T-helper 2 cell treated with Interferon-gamma antibody and Interleukin-4, amounts not matched to agents 100 ng/mL and 5 ng/mL, for 36 hours (primary cell): ENCODE measurements around the gene CALML6. TPM values are rescaled to one million over a fixed set of nuclear protein-coding genes. Genes with fewer than 3 reads are reported as not detected.

ENCODE experiments used
- intact Hi-C: fragments of 100-400 bp; cut with micrococcal nuclease; formaldehyde crosslinking; loops from one replicate; pipeline ENCODE4 v1.15.1; 2023
- total RNA-seq: library from RNA; stranded (reverse); gene quantifications from 2 replicates; pipeline ENCODE4 v1.2.3, GENCODE V29; 2022

CALML6 gene
- total RNA-seq, 1 donor from 2014 or later = 0.11 TPM

DNA sequence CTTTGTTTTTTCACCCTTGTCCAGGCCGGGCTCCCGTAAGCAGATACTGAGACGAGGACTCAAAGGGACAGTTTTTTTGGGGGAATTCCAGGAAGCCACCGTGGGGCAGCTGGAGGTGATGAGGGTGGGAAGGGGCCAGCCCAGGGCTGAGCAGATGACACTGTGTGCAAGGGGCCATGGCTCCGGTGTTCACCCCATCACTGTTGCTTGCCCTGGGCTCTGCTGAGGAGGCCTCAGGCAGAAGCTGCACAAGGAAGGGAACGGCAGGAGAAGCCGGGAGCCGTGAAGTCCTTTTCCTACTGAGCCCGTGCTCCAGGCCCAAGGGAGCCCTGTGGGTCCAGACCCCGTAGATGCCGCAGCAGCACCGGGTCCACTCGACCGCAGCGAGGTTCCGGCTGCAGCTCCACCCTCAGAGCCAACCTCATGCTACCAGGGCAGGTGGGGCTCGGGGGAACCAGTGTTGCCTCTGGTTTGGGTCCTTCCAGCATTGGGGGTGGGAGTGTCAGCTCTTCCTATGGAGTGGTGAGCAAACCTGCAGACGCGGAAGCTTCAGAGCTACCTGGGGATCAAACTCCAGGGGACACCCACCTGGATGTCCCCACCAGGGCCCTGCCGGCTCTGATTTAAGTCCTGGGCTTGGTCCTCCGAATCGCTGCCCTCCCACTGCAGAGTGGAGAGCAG lies 4.3 kb upstream of the CALML6 start:
- intact Hi-C loops = no loop called here

DNA sequence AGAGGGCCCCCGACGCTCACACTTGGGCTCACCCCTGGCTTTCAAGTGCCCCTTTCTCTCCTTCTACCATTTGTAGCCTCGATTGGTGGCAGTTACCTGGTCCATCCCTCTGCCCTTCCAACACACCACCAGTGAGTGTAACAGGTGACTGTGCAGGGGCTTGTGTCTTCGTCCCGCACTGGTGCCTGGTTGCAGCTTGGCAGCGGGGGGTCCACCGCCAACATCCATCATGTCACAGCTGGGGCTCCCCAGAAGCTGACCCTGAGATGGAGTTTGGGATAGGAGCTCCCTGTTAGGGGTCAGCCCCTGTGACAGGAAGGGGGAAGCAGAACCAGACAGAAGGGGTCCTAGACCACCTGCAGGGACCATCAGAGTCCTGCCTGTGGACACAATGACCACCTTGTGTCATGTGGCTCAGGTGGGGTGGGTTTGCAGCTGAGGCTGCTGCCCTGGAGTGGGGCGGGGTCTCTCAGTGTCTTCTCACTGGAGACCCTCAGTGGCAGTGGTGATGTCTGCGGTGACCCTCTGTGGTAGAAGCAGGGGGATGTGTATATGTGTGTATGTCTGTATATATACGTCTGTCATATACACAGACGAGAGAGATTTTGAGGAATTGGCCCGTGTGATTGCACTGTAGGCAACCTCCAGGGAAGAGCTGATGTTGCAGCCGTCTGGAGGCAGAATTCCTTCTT lies 3.6 kb upstream of the CALML6 start:
- intact Hi-C loops = no loop called here

- intact Hi-C loops = no loop called here
These were observed 724 bp upstream of the CALML6 start for GRCh38 chr1:1914101-1914970.

- intact Hi-C loops = no loop called here
These were observed 1.1 kb downstream of the CALML6 start for GRCh38 chr1:1915911-1916840.

GRCh38 chr1:1916851-1917251 lies 1.8 kb downstream of the CALML6 start:
- intact Hi-C loops = no loop called here

DNA sequence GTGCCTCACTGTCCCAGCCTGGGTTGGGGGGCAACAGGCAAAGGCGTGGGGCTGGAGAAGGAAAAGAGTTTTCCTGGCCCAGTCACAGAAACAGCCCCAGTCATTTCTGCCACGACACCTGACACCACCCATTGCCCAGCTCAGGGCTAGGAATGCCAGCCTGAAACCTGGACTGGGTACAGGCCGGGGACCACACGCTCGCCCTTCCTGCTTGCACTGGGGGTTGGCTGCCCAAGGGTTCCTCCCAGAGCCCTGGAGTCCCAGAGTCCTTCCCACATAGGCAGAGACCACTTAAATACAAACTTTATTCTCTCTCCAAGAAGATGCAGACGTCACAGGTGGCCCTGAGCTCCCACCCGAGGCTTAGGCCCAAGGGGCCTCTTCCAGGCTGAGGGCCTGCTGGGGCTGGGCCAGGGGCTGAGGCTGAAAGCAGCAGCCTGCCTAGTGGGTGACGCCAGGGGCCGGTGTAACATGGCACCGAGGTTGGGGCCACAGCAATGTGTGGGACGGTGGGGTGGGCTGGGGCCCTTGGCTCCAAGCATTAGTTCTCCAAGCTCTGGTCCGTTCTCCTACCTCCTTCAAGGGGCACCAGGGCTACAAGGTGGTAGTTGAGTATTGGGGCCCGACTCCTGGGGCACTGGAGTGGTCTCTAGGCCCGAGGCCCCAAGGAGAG lies 2.4 kb downstream of the CALML6 start:
- intact Hi-C loops = no loop called here

DNA sequence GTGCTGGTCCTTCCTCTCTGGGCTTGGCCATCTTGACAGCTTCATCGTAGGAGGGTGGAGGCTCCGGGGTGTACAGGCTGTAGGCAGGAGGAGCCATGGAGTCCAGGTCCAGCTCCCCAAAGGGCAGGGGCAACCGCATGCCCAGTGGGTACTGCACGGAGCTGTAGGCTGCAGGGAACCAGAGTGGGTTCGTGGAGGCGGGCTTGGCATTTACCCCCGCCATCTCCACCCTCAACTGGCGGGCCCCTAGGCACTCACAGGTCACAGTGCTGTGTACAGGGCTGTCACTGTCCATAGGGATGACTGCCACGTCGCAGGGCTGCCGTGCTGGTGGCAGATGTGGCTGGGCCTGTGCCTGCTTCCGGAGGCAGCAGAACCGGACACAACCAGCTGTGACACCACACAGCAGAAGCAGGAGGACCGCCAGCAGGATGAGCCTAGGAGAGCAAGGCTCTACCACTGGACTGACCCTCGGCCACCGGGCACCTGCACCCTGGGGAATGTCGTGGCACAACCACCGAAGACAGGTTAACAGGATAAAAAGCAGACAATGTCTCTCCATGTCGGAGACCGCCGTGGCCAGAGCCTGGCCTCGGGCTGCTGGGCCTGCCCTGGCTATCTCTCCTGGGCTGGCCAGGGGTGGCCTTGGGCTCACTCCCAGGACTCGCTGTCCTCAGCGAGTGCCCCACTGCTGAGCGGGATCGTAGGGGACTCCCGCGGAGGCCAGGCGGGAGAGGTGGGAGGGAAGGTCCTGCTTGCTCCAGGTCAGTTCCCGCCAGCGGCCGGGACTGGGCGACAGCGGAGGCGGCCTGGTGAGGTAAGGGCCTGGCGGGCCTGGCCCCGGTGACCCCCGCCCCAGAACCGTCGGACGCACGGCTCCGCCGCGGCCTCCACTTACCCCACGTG lies 3.2 kb downstream of the CALML6 start:
- intact Hi-C loops = loop anchor here (2.0 kb wide), 1 partner anchor 669 kb away; the partner anchor contains the start of gene PRXL2B

- intact Hi-C loops = loop anchor here (1.0 to 2.0 kb wide), 3 partner anchors 10 to 668 kb away; partner anchors contain the start of gene PRXL2B
These were observed 3.8 kb downstream of the CALML6 start, which contains the start of gene TMEM52 for GRCh38 chr1:1918901-1919303. Gene TMEM52, minus strand, starts transcription at chr1:1919279. Its CDS starts 14 bp downstream, at chr1:1919265.

DNA sequence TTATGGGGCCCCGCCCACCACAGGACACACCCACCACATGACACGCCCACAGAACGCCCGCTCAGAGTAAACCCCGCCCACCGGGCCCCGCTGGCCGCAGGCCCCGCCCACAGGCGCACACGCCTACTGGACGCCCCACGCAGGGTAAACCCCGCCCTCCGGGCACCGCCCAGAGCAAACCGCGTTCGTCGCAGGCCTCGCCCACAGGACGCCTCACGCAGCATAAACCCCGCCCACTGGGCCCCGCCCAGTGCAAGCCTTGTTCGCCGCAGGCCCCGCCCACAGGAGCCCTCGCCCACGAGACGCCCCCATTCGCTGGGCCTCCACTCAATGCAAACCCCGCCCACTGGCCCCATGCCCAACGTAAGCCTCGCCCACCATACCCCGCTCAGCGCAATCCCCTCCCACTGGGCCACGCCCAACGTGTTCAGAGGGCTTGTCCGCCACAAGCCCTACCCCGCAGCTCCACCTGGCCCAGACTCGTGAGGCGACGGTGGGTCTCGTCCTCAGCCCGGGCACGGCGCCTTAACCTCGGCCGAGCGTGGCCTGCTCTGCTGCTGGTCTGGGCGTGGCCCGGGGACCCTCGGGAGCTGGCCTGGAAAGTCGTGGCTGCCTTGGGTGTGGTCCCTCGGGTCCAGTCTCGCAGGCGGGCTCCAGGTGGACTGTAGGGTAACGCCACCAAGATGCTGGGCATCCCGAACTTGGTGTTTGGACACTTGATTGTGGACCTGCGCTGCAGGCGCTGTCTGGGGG lies 4.4 kb downstream of the CALML6 start:
- intact Hi-C loops = loop anchor here (1.0 to 2.0 kb wide), 3 partner anchors 10 to 667 kb away; partner anchors contain the start of gene PRXL2B

- intact Hi-C loops = no loop called here
These were observed 5.1 kb downstream of the CALML6 start for GRCh38 chr1:1920057-1920607.

DNA sequence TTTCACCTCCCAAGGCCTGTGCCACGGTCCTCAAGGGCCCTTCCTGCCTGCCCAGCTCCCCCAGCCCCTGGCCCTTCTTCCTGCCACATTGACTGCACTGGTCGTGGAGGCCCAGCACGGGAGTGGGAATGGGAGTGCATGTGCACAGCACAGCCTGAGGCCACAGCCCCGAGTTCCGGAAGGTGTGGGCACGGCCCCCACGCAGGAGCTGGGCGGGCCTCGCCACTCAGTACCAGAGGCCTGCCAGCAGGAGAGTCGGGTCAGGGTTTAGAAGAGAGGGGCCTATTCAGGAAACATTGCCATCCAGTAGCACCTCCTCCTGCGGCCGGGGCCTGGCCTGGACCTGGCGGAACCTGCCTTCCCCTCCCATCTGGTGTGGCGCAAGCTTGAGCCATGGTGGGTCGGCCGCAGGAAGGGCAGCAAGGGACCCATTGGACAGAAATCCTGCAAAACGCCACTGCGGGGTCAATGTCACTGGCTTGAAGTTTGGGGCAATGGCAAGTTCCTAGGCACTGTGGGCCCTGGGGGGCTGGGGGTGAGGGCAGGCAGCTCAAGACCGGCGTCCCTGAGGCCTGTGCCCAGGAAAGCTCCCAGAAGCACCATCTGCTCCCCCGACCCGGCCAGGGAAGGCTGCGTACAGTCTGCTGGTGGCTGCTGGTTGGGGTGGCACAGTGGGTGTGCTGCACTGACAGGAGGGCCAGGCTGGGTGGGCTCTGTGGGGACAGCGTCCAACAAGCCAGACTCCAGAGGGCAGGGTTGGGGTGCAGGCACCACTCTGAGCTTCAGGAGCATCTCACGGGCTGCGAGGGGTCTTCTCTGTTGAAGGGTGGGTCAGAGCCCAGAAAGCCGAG lies 5.8 kb downstream of the CALML6 start:
- intact Hi-C loops = no loop called here

DNA sequence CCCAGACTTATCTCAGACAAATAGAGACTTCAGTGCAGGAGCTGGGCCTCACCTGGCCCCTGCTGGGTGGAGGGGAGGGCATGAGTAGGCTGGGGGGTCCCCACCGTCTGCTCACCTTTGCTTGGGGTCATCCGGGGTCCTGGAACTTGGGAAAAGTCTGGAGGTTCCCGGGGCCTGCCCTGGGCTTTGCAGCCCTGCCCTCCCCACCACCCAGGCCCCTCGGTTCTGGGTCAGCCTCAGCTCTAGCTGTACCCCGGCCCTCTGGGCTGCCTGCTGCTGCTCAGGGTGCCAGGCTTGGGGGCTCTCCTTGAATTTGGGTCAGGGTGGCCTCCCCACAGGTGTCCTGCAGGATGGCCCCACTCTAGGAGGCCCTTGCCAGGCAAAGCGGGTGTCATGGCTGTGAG lies 6.4 kb downstream of the CALML6 start:
- intact Hi-C loops = no loop called here

DNA sequence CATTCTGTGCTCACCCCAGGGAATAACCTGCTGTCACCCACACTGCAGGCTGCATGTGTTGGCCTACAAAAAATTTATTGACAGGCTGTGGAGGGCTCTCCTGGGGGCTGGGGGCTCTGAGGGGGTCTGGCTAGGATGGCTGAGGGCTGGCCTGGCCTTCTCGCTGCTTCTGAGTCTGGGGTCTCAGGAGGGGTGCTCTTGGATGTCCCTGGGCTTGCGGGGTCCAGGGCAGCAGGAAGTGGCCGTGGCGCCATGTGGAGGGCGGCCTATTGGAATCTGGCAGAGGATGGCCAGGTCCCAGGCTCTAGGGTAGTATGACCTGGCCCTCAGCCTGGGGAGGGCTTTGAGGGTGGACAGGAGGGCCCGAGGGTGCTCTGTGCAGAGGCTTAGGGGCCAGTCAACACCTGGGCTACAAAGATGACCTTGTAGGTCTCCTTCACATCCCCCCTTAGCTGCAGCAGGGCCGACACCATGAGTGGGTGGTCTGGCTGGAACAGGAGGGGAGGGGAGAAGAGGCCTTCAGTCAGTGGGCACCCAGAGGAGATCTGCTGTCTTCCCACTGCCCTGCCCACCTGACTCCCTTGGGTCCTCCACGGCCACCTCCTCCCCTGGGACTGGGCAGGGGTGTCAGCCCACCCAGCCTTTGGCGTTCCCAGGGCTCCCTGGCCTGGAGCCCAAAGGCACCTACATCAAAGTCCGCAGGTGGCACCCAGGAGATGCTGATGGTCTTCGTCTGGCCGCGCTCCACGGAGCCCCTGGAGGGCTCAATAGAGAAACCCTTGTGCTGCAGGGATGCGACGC lies 7.0 kb downstream of the CALML6 start:
- intact Hi-C loops = no loop called here

- intact Hi-C loops = no loop called here
These were observed 7.6 kb downstream of the CALML6 start for GRCh38 chr1:1922702-1922955.

DNA sequence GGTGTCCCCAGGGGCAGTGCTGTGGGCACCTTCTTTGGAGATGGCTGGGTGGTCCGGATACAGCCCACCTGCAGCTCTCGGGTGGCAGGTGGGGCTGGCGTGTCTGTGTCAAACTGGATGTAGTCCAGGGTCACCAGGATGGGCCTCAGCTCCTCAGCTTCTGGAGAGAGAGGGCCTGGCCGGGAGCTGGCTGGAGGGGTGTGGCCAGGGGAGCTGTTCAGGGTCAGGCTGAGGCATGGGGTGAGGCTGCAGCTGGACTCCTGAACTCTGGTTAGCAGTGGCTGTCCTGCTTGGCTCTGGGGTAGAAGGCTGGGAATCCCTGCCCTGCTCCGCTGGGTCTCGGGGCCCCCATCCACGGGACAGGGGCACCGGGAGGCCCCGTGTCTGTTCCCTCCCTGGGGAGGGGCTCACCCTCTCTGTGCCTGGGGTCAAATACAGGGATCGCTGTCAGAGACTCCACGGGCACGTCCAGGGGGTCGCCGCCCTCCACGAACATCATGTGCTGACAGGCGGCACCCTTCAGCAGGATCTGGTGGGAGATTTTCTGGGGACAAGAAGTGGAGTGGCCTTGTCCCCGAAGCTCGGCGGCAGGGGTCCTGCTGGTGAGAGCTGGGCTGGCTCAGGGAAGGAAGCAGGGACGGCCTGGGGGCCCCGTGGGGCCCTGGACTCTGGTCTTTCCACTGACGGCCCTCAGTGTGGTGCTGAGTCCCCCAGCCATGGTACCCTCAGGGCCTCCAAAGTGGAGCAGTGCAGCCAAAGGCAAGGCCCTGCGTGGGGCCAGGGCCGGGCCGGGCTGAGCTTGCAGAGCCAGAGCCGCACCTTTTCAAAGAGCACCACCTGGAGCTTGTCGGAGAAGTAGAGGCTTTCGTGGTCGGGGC lies 8.1 kb downstream of the CALML6 start:
- intact Hi-C loops = no loop called here

GRCh38 chr1:1924386-1924785 lies 9.3 kb downstream of the CALML6 start:
- intact Hi-C loops = no loop called here
